Measurements from ENCODE around the gene PDE7B.

PDE7B gene

DNA sequence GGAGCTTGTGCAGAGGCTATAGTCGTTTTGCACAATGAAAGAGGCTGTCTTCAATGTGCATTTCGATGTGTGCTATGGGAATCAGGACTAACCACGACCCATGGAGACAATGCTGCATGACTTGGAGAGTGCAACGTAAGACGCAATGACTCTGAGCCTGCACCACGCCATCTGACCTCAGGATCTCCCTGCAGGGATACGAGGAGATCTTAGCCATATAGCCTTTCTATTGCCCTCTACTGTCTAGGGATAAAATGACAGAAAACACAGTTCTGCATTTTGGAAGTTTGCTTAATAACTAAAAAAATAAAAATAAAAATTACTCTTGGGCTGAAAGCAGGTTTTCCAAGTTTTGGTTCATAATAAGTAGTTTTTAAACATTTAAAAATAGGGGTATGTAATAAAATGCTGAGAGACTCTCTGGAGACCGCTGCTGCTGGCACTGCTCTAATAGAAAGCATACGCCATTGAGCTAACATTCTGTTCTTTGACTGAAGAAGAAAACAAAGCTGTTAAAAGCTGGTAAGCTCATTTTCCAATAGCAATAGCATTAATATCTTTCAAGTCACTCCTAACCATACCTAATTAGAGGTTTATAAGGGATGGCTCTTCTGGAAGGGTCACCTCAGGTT, 87.2 kb downstream of the PDE7B start:
- no peak for DNase-seq

GRCh38 chr6:135939208-135939591, 87.7 kb downstream of the PDE7B start:
- DNase-seq, result no peak

GRCh38 chr6:135940616-135941167, 89.2 kb downstream of the PDE7B start:
- no peak for DNase-seq

DNA sequence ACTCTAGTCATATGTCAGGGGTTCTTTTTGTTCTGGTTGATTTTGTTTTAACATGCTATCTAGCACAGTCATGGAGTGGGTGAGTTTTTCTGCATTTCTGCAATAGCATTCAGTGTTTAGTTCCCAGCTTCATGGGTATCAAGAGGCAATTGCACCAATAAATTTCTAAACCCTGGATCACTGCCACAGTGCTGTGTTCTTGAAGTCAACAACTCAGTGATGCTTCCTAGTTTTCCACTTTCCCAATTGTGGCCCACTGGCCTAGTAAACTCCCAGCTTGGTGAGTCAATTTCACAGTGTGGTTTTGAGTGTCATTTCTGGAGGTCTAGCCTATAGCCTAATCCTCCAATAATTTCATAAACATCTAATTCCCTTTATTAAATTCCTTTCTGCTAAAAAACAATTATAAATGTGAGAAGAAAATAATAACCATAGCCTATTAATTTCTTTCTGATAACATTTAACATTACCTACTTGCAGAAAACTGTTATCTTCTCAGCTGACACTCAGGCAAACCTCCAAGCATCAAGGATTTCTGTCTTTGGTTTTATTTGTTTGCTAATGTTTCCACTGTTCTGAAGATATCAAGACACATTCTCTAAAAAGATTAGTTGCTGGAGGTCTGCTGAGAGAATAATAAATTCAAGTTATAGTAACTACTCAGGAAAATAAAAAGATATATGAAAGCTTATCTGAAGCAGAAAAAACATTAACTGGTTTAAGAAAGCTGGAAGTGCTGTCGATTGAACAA, 89.9 kb downstream of the PDE7B start:
- no peak for DNase-seq

DNA sequence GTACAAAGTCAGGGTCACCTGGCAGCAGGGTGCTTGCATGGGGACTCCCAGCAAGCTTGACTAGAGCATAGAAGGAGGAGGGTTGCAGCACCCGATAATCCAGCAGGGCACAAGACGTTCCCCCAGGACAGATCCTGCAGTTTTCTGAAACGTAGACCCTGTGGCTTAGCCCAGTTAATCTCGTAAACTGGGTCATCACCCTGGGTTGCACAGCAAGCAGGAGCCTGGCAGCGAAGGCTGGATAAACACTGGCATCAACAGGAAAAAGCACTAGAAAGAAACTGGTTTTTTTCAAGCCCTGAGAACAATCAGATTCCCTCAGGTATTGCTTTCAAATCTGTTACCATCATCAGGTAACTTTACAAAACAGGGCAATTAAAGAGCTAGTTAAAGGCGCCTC, 92.6 kb downstream of the PDE7B start:
- DNase-seq, result no peak

GRCh38 chr6:135946674-135947073, 95.2 kb downstream of the PDE7B start:
- no peak for DNase-seq

GRCh38 chr6:135950669-135951068, 99.2 kb downstream of the PDE7B start:
- no peak for DNase-seq

- no peak for DNase-seq
Observed at GRCh38 chr6:135951169-135951568, 99.7 kb downstream of the PDE7B start.

- DNase-seq, result no peak
Observed at GRCh38 chr6:135953818-135954217, 102.3 kb downstream of the PDE7B start.

DNA sequence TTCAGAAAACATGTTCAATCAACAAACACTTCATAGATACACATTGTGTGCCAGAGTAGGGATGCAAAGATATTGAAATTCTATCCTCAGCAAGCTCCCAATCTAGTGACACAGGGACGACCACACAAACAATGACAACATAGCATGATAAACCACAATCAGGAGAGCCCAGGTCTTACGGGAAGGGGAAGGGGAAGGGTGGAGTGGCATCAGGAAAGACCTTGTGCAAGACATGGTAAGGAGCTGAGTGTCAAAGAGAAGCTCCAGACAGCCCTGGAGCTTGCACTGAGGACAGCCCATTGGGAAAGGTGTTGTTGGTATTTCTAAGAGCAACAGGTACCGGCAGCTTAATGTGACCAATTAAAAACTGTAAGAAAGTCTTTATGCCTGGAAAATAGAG, 103.6 kb downstream of the PDE7B start:
- no peak for DNase-seq

DNA sequence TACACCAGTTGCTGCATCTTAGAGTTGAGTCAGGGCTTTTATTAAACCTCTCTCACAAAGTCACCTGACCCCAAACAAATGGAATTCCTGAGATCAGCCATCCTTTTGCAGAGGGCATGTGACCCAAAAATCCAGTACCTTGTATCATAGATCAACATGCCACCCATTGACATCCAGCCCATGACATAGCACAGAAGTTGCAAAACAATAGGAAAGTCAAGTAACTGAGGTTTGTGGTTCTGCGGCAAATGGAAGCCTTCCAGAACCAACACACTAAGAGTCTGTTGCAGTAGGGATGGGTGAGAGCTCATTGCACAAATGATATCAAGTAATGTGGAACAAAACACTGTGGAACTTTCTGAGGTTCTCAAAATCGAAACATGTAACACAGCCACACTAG, 111.2 kb downstream of the PDE7B start:
- DNase-seq, result no peak

DNA sequence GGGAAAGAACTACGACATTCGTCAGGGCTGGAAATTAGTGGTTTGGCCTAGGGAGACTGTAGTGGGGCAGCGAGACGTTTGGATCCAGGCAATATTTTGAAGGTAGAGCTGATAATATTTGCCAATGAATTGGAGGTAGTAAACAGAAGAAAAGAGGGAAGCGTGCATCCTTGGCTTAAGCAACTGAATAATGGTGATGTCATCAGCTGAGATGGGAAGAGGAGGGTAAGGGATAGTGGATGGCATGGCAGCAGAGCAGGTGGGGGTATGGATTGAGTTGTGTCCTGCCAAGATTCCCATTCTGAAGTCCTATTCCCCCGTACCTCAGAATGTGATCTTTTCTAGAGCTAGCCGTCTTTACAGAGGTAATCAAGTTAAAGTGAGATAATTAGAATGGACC, 119.2 kb downstream of the PDE7B start:
- DNase-seq, result no peak

DNA sequence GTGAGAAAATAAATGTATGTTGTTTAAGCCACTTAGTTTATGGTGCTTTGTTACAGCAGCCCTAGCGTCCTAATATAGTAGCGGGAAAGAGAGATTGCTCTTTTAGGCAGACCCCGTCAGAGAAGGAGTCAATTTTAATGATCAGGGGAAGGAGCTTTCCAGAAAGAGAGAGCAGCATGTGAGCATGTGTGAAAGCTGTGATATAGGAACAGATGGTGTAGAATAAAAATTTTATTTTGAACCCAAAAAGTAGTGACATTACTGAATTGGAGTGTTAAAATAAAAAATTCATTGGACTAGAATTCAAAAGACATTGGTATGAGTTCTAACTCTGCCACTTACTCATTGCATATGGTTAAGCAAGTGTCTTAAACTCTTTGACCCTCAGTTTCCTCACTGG, 119.8 kb downstream of the PDE7B start:
- DNase-seq, result no peak

- DNase-seq, result no peak
Observed at GRCh38 chr6:135972150-135972549, 120.6 kb downstream of the PDE7B start.

DNA sequence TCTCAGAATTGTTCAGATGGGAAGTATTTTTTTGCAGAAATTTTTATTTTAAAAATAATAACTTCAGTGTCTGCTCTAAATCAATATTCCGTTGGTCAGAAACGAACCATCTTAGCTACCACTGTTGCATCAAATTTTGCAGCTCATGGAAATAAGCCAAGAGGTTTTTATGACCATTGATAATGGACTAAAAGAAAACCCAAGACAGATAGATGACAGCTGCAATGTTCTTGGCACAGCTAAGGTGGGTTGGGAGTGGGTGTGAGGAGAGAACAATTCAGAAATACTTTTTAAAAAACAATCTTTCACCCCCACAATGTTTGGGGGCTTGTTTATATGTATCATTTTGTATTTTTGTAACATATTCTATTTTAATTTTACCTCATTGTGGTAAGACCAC, 121.1 kb downstream of the PDE7B start:
- DNase-seq, result no peak

DNA sequence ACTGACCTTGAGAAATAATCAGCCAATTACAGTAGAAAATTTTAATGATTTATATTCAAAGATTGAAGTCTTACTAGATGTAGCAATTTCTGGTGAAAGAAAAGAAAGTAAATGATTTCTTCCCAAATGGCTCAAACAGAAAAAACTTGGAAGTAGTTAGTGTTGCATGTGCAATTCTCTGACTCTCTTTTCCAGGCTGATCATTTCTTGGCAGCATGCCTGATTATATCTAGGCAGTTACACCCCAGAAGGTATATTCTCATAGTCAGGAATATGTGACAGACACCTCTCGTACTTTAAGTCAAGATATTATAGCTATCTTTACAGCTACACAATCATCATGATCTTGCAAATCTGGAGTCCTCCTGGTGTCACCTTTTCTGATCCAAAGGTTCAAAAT, 122.9 kb downstream of the PDE7B start:
- no peak for DNase-seq

DNA sequence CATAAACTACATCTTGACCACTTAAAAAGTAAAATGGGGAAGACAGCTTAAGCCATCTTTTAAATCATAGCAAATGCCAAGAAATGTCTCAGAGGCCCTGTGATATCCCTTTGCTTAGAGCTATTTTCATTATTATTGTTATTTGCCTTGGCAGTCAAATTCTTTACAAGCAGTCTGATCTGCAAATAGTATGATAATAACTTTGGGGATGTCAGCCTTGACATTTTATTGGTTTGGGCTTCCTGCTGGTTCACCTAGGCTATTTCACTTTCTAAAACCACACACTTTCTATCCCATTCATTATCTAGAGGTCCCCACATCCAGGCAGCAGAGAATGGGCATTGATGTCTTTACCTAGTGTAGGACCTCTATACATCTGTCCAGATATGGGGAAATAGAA, 125.1 kb downstream of the PDE7B start:
- no peak for DNase-seq

- DNase-seq, result no peak
Observed at GRCh38 chr6:135983093-135983492, 131.6 kb downstream of the PDE7B start.

DNA sequence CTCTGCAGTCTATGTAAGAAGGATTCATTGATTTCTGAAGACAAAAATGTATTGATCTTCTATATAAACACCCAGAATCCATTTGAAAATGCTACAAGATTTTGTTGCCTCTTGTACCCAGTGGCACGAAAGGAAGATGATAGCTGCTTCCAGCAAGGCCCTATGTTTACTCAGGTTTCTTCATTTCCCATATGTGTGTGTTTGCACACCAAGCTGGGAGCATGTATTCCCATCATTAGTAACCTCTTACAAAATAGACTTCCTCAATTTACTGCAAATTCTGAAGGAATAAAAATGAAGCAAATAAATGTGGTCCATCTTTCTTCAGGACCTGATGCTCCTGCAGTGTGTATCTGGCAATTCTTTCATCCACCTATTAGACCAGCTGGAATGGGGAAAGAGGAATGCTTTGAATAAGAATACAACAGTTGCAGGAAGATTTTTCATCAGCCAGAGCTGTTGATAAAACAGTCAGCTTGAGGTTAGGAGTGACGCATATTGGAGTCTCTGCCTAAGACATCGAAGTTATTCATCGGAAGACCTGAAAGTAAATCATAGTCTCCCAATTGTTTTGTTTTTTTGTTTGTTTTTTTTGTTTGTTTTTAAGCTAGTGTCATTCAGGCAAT, 132.3 kb downstream of the PDE7B start:
- DNase-seq, result no peak

- DNase-seq, result no peak
Observed at GRCh38 chr6:135985471-135985870, 134.0 kb downstream of the PDE7B start.

GRCh38 chr6:135987226-135987625, 135.7 kb downstream of the PDE7B start:
- no peak for DNase-seq

- no peak for DNase-seq
Observed at GRCh38 chr6:135990439-135990838, 138.9 kb downstream of the PDE7B start.

DNA sequence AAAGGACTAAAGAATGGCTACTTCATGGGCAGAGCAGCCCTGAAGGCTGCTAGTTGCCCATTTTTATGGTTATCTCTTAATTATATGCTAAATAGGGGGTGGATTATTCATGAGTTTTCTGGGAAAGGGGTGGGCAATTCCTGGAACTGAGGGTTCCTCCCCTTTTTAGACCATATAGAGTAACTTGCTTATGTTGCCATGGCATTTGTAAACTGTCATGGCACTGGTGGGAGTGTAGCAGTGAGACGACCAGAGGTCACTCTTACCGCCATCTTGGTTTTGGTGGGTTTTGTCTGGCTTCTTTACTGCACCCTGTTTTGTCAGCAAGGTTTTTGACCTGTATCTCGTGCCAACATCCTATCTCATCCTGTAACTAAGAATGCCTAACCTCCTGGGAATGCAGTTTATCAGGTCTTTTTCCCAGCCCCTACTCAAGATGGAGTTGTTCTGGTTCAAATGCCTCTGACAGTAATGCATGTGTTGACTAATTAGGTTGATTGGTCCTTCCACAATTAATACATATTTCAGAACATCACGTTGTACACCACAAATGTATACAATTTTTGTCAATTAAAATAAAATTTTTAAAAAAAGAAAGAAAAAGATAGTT, 139.5 kb downstream of the PDE7B start:
- DNase-seq, result no peak

GRCh38 chr6:135992739-135993138, 141.2 kb downstream of the PDE7B start:
- no peak for DNase-seq
